Right lobe of liver (tissue), 6 donors: ENCODE results near the gene TMEM81. TPM values are rescaled to one million over a fixed set of nuclear protein-coding genes. Genes with fewer than 3 reads are reported as not detected.
A peak's percentile ranks its signal among the peaks of the same experiment; 100 is the strongest.

Experiments
- ATAC-seq, 4 donors: fragments of 200-7000 bp; cut with Tn5 transposase; one replicate each; pipeline ENCODE4 v1.9.1; 2020; ENCODE audit warnings: mild to moderate bottlenecking in 4 of 4, moderate library complexity in 4 of 4
- DNase-seq, 3 donors: peaks; one replicate each; pipeline ENCODE4 v3.0.0-alpha.2; 2020
- H3K27ac ChIP-seq, 3 donors: fragments of 200-600 bp; one replicate each; pipeline ENCODE4 v1.8.0; 2022
- H3K27me3 ChIP-seq, 2 donors: fragments of 200-600 bp; one replicate each; pipeline ENCODE4 v1.8.0; 2022
- H3K36me3 ChIP-seq, 4 donors: fragments of 200-600 bp; sonication (generic) in 1 of 4; one replicate each; pipeline versions ENCODE4 v1.5.1 to v1.8.0; 2017 to 2022; ENCODE audit warnings: control low read depth in 1 of 4
- H3K4me1 ChIP-seq, 4 donors: fragments of 200-600 bp; sonication (generic) in 1 of 4; one replicate each; pipeline versions ENCODE4 v1.5.1 to v1.8.0; 2017 to 2022; ENCODE audit warnings: control low read depth in 1 of 4
- H3K4me3 ChIP-seq, 3 donors: fragments of 200-600 bp; one replicate each; pipeline ENCODE4 v1.8.0; 2022
- H3K9me3 ChIP-seq, 4 donors: fragments of 200-600 bp; sonication (generic) in 1 of 4; one replicate each; pipeline versions ENCODE4 v1.5.1 to v1.8.0; 2017 to 2022; ENCODE audit warnings: control low read depth in 1 of 4
- POLR2A ChIP-seq: fragments of 450-650 bp; IDR thresholded peaks from one replicate; pipeline ENCODE4 v1.6.1; 2017; ENCODE audit warnings: antibody characterized with exemption, mild to moderate bottlenecking
- WGBS: methylation state at CpG from one replicate; pipeline ENCODE4 v1.1.6; 2018; ENCODE audit warnings: low coverage, low lambda C conversion rate; ENCODE audit not compliant: insufficient coverage; ENCODE audit errors: missing lambda C conversion rate; 5-methylcytosine and 5-hydroxymethylcytosine counted together
- intact Hi-C, 2 donors: fragments of 100-400 bp; cut with DNase I; formaldehyde crosslinking; loops; one replicate each; pipeline versions ENCODE4 v1.11.2 to v1.14.1; 2022
- total RNA-seq, 6 experiments: library from RNA; depleted of rRNA in 2 of 6; stranded (reverse); fragments of >200 nt in 2 of 6; fragmentation: NEBNext Ultra II Directional in 3 of 6; extraction: Animal tissue kit (Norgen Biotek cat#: 25700) in 3 of 6; gene quantifications; one replicate each; pipeline versions ENCODE4 v1.1.0 to v1.2.4, GENCODE V29; 2016 to 2023
- TF ChIP-seq, protein P1 (sequence below), 4 donors: fragments of 200-600 bp in 3 of 4; fragments of 450-650 bp in 1 of 4; IDR thresholded peaks; one replicate each; pipeline versions ENCODE4 v1.5.1 to v1.8.0; 2016 to 2022; ENCODE audit warnings: antibody characterized with exemption in 4 of 4, mild to moderate bottlenecking in 2 of 4
- donor health status: DM: no; HTN: yes; CAD: no.
- donor health status: DM: no; HTN: no; CAD: no.
- donor health status: DM: no; HTN: no; CAD: no.
- donor health status: DM: no; HTN: yes; CAD: no.
- donor health status: DM: no; HTN: yes; CAD: no.

The TMEM81 gene
- total RNA-seq, 6 experiments from 2014 or later = 0.49 to 2.7 (median 1.8) TPM

GRCh38 chr1:205046870-205047269 lies 37.4 kb downstream of the TMEM81 start:
- H3K36me3 ChIP-seq = no peaks in the 10 kb centered on the region
- 75% methylated on average over 2 of the region's 4 CpGs for WGBS
- DNase-seq (no peak), ATAC-seq (no peak)
- H3K9me3 ChIP-seq = no peaks in the 10 kb centered on the region
- H3K4me1 ChIP-seq = peaks cover 0 to 9% (median under 1%) of the 10 kb centered on the region in 4 donors
- no peak overlapping the region for H3K27ac ChIP-seq
- H3K4me3 ChIP-seq = no peak overlapping the region
- no peaks in the 10 kb centered on the region for H3K27me3 ChIP-seq
- intact Hi-C loops = no loop called here
- TF ChIP-seq, protein P1, sequence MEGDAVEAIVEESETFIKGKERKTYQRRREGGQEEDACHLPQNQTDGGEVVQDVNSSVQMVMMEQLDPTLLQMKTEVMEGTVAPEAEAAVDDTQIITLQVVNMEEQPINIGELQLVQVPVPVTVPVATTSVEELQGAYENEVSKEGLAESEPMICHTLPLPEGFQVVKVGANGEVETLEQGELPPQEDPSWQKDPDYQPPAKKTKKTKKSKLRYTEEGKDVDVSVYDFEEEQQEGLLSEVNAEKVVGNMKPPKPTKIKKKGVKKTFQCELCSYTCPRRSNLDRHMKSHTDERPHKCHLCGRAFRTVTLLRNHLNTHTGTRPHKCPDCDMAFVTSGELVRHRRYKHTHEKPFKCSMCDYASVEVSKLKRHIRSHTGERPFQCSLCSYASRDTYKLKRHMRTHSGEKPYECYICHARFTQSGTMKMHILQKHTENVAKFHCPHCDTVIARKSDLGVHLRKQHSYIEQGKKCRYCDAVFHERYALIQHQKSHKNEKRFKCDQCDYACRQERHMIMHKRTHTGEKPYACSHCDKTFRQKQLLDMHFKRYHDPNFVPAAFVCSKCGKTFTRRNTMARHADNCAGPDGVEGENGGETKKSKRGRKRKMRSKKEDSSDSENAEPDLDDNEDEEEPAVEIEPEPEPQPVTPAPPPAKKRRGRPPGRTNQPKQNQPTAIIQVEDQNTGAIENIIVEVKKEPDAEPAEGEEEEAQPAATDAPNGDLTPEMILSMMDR (IDR thresholded peaks at IDR 0.05) = no peak
- no peak for TF ChIP-seq POLR2A

DNA sequence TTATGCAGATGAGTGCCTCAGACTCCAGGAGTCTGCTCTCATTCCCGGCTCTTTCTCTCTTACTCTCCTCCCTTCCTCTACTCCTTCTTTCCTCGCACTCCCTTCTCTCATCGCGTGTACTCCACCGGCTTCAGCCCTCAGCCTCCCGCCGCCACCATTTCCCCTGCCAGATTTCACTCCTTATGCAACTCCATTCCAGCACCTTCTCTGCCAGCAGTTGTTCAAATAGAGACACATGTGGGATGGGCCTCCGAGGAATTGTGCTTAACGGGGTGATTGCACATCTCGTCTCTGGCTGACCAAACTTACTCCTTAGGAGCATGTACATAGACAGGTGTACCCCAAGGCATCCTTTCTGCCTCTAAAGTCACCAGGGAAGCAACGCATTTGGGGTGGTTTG lies 39.1 kb downstream of the TMEM81 start:
- ATAC-seq (peak; percentile 8 to 49 (median 30)), DNase-seq (peak in 1 of 3 donors; percentile 63)
- no peaks in the 10 kb centered on the region for H3K27me3 ChIP-seq
- peaks cover 0 to 23% (median 9%) of the 10 kb centered on the region in 4 donors for H3K4me1 ChIP-seq
- no peaks in the 10 kb centered on the region for H3K36me3 ChIP-seq
- no peak overlapping the region for H3K4me3 ChIP-seq
- no peak overlapping the region for H3K27ac ChIP-seq
- 20% methylated on average over 9 of the region's 11 CpGs for WGBS
- intact Hi-C loops = no loop called here
- no peak for TF ChIP-seq POLR2A
- TF ChIP-seq, protein P1 (IDR thresholded peaks at IDR 0.05) = no peak
- no peaks in the 10 kb centered on the region for H3K9me3 ChIP-seq

DNA sequence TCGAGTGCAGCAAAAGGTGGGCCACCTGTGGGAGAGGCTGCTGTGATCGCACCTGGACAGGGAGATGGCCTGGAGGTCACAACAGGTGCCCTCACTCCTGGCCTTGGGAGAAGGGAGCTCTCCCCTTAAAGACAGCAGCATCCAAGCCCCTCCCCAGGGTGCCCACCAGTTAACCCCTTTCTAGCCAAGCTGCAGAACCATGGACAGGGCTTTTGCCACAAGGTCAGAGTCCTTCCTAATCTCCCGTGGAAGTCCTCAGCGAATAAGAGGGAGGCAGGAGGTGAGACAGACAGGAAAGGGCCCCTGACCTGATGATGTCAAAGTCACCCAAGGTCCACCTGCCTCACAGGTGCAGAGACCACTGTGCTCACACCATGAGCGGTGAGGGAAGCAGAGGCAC lies 39.5 kb downstream of the TMEM81 start:
- WGBS = 33% methylated on average over 4 of the region's 5 CpGs
- TF ChIP-seq, protein P1 (IDR thresholded peaks at IDR 0.05) = no peak
- TF ChIP-seq POLR2A = no peak

GRCh38 chr1:205043866-205044265 lies 40.4 kb downstream of the TMEM81 start:
- H3K27me3 ChIP-seq = no peaks in the 10 kb centered on the region
- WGBS = 57% methylated on average over 3 of the region's 4 CpGs

More for the DNA sequence above, 39.5 kb downstream of the TMEM81 start:
- DNase-seq = no peak
- Histone ChIP-seq H3K36me3 (no peaks in the 10 kb centered on the region), H3K4me1 (peaks cover 0 to 22% (median 9%) of the 10 kb centered on the region in 4 donors), H3K27me3 (no peaks in the 10 kb centered on the region), H3K27ac (no peak overlapping the region), H3K9me3 (no peaks in the 10 kb centered on the region), H3K4me3 (no peak overlapping the region)
- no peak for ATAC-seq
- intact Hi-C loops = no loop called here

GRCh38 chr1:205042911-205043806 lies 41.1 kb downstream of the TMEM81 start, which contains the start of gene CNTN2:
CNTN2 (plus strand) TSS chr1:205043212; CDS start chr1:205053186, 9,974 bp downstream.
- TF ChIP-seq, protein P1 (IDR thresholded peaks at IDR 0.05) = no peak
- no peak for TF ChIP-seq POLR2A
- DNase-seq (no peak), ATAC-seq (no peak)
- intact Hi-C loops = no loop called here
- Histone ChIP-seq H3K9me3 (no peaks in the 10 kb centered on the region), H3K4me3 (no peak within 1 kb of the TSS), H3K27ac (no peak within 1 kb of the TSS), H3K36me3 (no peaks in the 10 kb centered on the region), H3K4me1 (peaks cover 0 to 29% (median 16%) of the 10 kb centered on the region in 4 donors), H3K27me3 (no peaks in the 10 kb centered on the region)
- WGBS = 38% methylated on average over 16 of the region's 53 CpGs

More at GRCh38 chr1:205043866-205044265, 40.4 kb downstream of the TMEM81 start:
- no peak for ATAC-seq
- H3K4me3 ChIP-seq = no peak overlapping the region
- H3K4me1 ChIP-seq = peaks cover 0 to 22% (median 11%) of the 10 kb centered on the region in 4 donors
- DNase-seq = no peak
- H3K27ac ChIP-seq = no peak overlapping the region
- intact Hi-C loops = no loop called here
- H3K9me3 ChIP-seq = no peaks in the 10 kb centered on the region
- no peaks in the 10 kb centered on the region for H3K36me3 ChIP-seq
- no peak for TF ChIP-seq POLR2A
